Gastrocnemius medialis (tissue), 4 donors: ENCODE measurements around the gene AGAP2. TPM values are rescaled to one million over a fixed set of nuclear protein-coding genes. Genes with fewer than 3 reads are reported as not detected.

Experiments used
- ATAC-seq, 2 donors: fragments of 150-250 bp; one replicate each; pipeline ENCODE4 v1.9.1; 2016
- DNase-seq, 2 donors: peaks; one replicate each; pipeline ENCODE4 v3.0.0-alpha.2; 2019
- H3K27ac ChIP-seq, 4 donors: fragments of 200-600 bp; sonication (generic); 1 replicate in 1 of 4; 2 replicates in 3 of 4; pipeline ENCODE4 v1.5.1; 2016 to 2018; ENCODE audit warnings: mild to moderate bottlenecking in 2 of 4, moderate library complexity in 1 of 4
- H3K27me3 ChIP-seq, 3 donors: fragments of 200-600 bp; sonication (generic) in 2 of 3; 1 replicate in 1 of 3; 2 replicates in 2 of 3; pipeline versions ENCODE4 v1.5.1 to v1.6.0; 2016 to 2019; ENCODE audit warnings: mild to moderate bottlenecking in 1 of 3, moderate library complexity in 1 of 3
- H3K36me3 ChIP-seq, 2 donors: fragments of 200-600 bp; sonication (generic) in 1 of 2; one replicate each; pipeline ENCODE4 v1.5.1; 2017 to 2018
- H3K4me1 ChIP-seq, 2 donors: fragments of 200-600 bp; sonication (generic) in 1 of 2; one replicate each; pipeline ENCODE4 v1.5.1; 2016 to 2017; ENCODE audit warnings: mild to moderate bottlenecking in 2 of 2
- H3K4me3 ChIP-seq, 4 donors: fragments of 200-600 bp; sonication (generic) in 3 of 4; 1 replicate in 1 of 4; 2 replicates in 3 of 4; pipeline ENCODE4 v1.5.1; 2016 to 2019; ENCODE audit warnings: mild to moderate bottlenecking in 2 of 4
- H3K9me3 ChIP-seq, 3 donors: fragments of 200-600 bp; sonication (generic) in 2 of 3; 1 replicate in 1 of 3; 2 replicates in 2 of 3; pipeline ENCODE4 v1.5.1; 2016 to 2019
- CTCF ChIP-seq, 5 experiments: fragments of 450-650 bp in 3 of 5; fragments of 200-600 bp in 2 of 5; sonication (generic) in 2 of 5; IDR thresholded peaks in 4 of 5; conservative IDR thresholded peaks in 1 of 5; 1 replicate in 4 of 5; 2 replicates in 1 of 5; pipeline ENCODE4 v1.5.1; 2016 to 2019; ENCODE audit warnings: antibody characterized with exemption in 5 of 5, mild to moderate bottlenecking in 3 of 5, moderate library complexity in 3 of 5
- POLR2A ChIP-seq, 2 donors: fragments of 450-650 bp; IDR thresholded peaks; one replicate each; pipeline ENCODE4 v1.6.1; 2017; ENCODE audit warnings: antibody characterized with exemption in 2 of 2, mild to moderate bottlenecking in 2 of 2, moderate library complexity in 2 of 2
- in situ Hi-C, 4 donors: fragments of 200-750 bp; cut with MboI; loops; one replicate each; pipeline versions ENCODE4 v1.15.0 to v1.8.0; 2017; ENCODE audit warnings: low sequenced_read_pairs in 4 of 4
- intact Hi-C: fragments of 100-400 bp; cut with DNase I; formaldehyde crosslinking; loops from one replicate; pipeline ENCODE4 v1.15.1; 2023; ENCODE audit warnings: low total_unique reads
- total RNA-seq, 4 donors: library from RNA; depleted of rRNA; stranded (reverse); fragments of >200 nt; gene quantifications; one replicate each; pipeline versions ENCODE4 v1.1.0 to v1.2.3, GENCODE V29; 2016

The AGAP2 gene
- total RNA-seq, 4 donors from 2014 or later = 1.8 to 5.4 (median 3.7) TPM

- intact Hi-C loops = loop anchor here (2.0 to 10.0 kb wide), 2 partner anchors 105 to 241 kb away; partner anchors contain the start of genes GLI1, INHBE and PIP4K2C
- in situ Hi-C loops = no loop called here
Measured at GRCh38 chr12:57695770-57696432, 42.6 kb downstream of the AGAP2 start.

GRCh38 chr12:57694459-57695019, 44.0 kb downstream of the AGAP2 start:
- in situ Hi-C loops = no loop called here
- Histone ChIP-seq H3K4me3 (peak overlapping the region; percentile 68 to 97 (median 79)), H3K27me3 (no peaks in the 10 kb centered on the region), H3K9me3 (peaks cover 0 to 2% (median 0%) of the 10 kb centered on the region in 3 donors), H3K27ac (peak overlapping the region; percentile 77 to 90 (median 86)), H3K36me3 (peaks cover 0 to 37% of the 10 kb centered on the region in 2 donors), H3K4me1 (peaks cover 7% of the 10 kb centered on the region in 2 donors)
- TF ChIP-seq POLR2A (IDR thresholded peaks at IDR 0.05) (no peak), CTCF (IDR thresholded peaks at IDR 0.05 in 4 of 5, conservative IDR thresholded peaks at IDR 0.05 in 1 of 5) (no peak)
- ATAC-seq (no peak), DNase-seq (no peak)
- intact Hi-C loops = loop anchor here (1.0 to 10.0 kb wide), 3 partner anchors 58 to 240 kb away; partner anchors contain the start of genes CDK4, GLI1, INHBE and PIP4K2C

More at GRCh38 chr12:57695770-57696432, 42.6 kb downstream of the AGAP2 start:
- Histone ChIP-seq H3K9me3 (peaks cover 0 to 2% (median 0%) of the 10 kb centered on the region in 3 donors), H3K36me3 (peaks cover 0 to 37% of the 10 kb centered on the region in 2 donors), H3K27ac (no peak overlapping the region), H3K4me1 (peaks cover 7% of the 10 kb centered on the region in 2 donors), H3K27me3 (no peaks in the 10 kb centered on the region), H3K4me3 (no peak overlapping the region)
- TF ChIP-seq POLR2A (IDR thresholded peaks at IDR 0.05) (no peak), CTCF (IDR thresholded peaks at IDR 0.05 in 4 of 5, conservative IDR thresholded peaks at IDR 0.05 in 1 of 5) (no peak)
- ATAC-seq (no peak), DNase-seq (no peak)

GRCh38 chr12:57693659-57694458, 44.7 kb downstream of the AGAP2 start, which contains the start of gene OS9:
OS9 (plus strand) TSS chr12:57694132; CDS start chr12:57694162, 30 bp downstream.
- in situ Hi-C loops = no loop called here
- intact Hi-C loops = loop anchor here (1.0 to 10.0 kb wide), 4 partner anchors 58 to 239 kb away; partner anchors contain the start of genes B4GALNT1, CDK4, GLI1 and INHBE

More at GRCh38 chr12:57693659-57694458, 44.7 kb downstream of the AGAP2 start, which contains the start of gene OS9:
- Histone ChIP-seq H3K27me3 (peaks cover 0 to under 1% (median 0%) of the 10 kb centered on the region in 3 donors), H3K9me3 (peaks cover 0 to 2% (median 0%) of the 10 kb centered on the region in 3 donors), H3K27ac (peak within 1 kb of the TSS; percentile 77 to 90 (median 86)), H3K36me3 (peaks cover 0 to 35% of the 10 kb centered on the region in 2 donors), H3K4me3 (peak within 1 kb of the TSS; percentile 68 to 97 (median 79)), H3K4me1 (peaks cover 7% of the 10 kb centered on the region in 2 donors)
- TF ChIP-seq CTCF (IDR thresholded peaks at IDR 0.05 in 4 of 5, conservative IDR thresholded peaks at IDR 0.05 in 1 of 5) (peak; percentile 75 to 84 (median 78)), POLR2A (IDR thresholded peaks at IDR 0.05) (peak; percentile 71 to 73)
- DNase-seq = peak; percentile 99
- peak; percentile 98 to 99 for ATAC-seq
